ENCODE measurements around the gene FSD1L. TPM values are rescaled to one million over a fixed set of nuclear protein-coding genes. Genes with fewer than 3 reads are reported as not detected.
"Not testable (repeated sequence)": the region's sequence is repeated elsewhere in the genome, so short reads cannot be mapped to it uniquely, and the experiment has no call there.

Gene FSD1L
- total RNA-seq, 2 experiments from 2014 or later: 8.1 TPM

DNA sequence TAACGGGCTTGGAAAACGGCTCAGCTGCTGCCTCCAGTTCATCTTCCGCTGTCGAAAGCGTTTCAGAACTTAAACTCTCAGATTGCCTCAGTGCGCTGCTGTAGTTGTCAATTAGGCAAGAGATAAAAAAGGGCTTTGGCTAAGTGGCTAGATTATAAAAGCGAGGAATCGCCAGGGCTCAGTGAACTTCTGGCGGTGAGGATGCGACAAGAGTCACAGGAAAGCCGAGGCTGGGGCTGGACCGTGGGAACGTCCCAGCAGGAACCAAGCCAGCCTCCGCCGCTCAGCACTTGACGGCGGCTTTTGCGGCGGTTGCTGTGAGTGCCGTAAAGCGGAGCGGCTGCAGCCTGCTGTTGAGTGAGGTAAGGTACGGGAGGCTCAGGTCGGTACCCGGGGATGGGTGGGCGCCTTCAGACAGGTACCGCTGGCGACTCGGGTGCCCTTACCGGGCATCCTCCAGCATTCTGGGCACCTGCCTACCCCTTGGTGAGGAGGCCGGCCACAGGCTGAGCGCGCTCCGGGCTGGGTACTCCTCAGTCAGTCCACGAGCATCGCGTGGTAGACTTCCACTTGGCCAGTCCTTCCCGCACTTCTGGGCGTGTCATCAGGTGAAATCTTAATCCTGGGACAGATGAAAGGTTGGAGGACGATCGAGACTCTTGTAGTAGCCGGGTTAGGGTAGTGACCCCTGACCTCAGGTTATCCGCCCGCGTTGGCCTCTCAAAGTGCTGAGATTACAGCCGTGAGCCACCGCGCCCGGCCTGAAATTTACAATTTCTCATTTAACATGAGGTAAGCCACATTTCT, 110.2 kb downstream of the FSD1L start, which contains the start of gene FKTN:
Gene FKTN (plus strand): TSS at position 328 of the 807 bp plus-strand sequence. CDS start 16,902 bp downstream, outside the sequence.
- peak within 1 kb of the TSS; percentile 88 for H3K27ac Mint-ChIP-seq
- CTCF ChIA-PET: interaction anchor here (0.6 kb wide), 1 partner anchor 488 kb away, joined by 4 read pairs; no protein-coding TSS in a partner anchor
- DNase-seq: peak; percentile 82
- peaks cover 21% of the 10 kb centered on the region for H3K4me1 Mint-ChIP-seq
- H3K4me3 Mint-ChIP-seq: peak within 1 kb of the TSS; percentile 95
- POLR2A ChIA-PET: no interaction called here
- H3K9me3 Mint-ChIP-seq: peaks cover 15% of the 10 kb centered on the region
- no peaks in the 10 kb centered on the region for H3K27me3 Mint-ChIP-seq
- peaks cover 15% of the 10 kb centered on the region for H3K36me3 Mint-ChIP-seq (ENCODE audit: low read depth)

DNA sequence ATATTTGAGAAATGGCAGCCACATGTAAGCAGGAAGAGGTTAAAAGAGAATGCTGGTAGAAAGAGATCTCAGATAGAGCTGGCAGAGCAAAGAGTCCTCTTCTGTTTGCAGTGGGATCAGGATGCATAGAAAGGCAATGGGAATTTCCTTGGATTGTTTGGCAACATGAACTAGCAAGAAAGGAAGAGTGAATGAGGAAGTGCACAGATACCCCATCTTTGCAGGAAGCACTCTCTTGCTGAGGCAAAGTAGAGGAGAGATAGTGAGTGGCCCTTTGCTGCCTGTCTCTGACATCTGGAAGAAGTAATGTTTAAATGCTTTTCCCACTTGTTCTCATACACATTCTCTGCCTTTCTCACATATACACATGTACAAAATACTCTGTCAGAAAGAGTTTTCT, 124.6 kb downstream of the FSD1L start:
- no peaks in the 10 kb centered on the region for H3K4me1 Mint-ChIP-seq
- ChIA-PET CTCF (no interaction called here), POLR2A (no interaction called here)
- peaks cover 3% of the 10 kb centered on the region for H3K9me3 Mint-ChIP-seq
- H3K4me3 Mint-ChIP-seq: no peak overlapping the region
- no peaks in the 10 kb centered on the region for H3K27me3 Mint-ChIP-seq
- peaks cover 18% of the 10 kb centered on the region for H3K36me3 Mint-ChIP-seq (ENCODE audit: low read depth)
- H3K27ac Mint-ChIP-seq: no peak overlapping the region
- DNase-seq: no peak

DNA sequence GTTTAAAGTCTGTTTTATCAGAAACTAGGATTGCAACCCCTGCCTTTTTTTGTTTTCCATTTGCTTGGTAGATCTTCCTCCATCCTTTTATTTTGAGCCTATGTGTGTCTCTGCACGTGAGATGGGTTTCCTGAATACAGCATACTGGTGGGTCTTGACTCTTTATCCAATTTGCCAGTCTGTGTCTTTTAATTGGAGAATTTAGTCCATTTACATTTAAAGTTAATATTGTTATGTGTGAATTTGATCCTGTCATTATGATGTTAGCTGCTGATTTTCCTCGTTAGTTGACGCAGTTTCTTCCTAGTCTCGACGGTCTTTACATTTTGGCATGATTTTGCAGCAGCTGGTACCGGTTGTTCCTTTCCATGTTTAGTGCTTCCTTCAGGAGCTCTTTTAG, 132.1 kb downstream of the FSD1L start:
- peaks cover 16% of the 10 kb centered on the region for H3K36me3 Mint-ChIP-seq (ENCODE audit: low read depth)
- POLR2A ChIA-PET, CTCF ChIA-PET, H3K4me1 Mint-ChIP-seq, H3K9me3 Mint-ChIP-seq, DNase-seq, H3K4me3 Mint-ChIP-seq, H3K27ac Mint-ChIP-seq, H3K27me3 Mint-ChIP-seq: not testable (repeated sequence)

DNA sequence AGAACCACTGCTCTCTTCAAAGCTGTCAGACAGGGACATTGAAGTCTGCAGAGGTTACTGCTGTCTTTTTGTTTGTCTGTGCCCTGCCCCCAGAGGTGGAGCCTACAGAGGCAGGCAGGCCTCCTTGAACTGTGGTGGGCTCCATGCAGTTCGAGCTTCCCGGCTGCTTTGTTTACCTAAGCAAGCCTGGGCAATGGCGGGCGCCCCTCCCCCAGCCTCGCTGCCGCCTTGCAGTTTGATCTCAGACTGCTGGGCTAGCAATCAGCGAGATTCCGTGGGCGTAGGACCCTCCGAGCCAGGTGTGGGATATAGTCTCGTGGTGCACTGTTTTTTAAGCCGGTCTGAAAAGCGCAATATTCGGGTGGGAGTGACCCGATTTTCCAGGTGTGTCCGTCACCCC, 133.7 kb downstream of the FSD1L start:
- H3K9me3 Mint-ChIP-seq; POLR2A ChIA-PET; H3K27me3 Mint-ChIP-seq; CTCF ChIA-PET; H3K4me1 Mint-ChIP-seq; DNase-seq; H3K27ac Mint-ChIP-seq; H3K36me3 Mint-ChIP-seq (ENCODE audit: low read depth); H3K4me3 Mint-ChIP-seq: not testable (repeated sequence)

DNA sequence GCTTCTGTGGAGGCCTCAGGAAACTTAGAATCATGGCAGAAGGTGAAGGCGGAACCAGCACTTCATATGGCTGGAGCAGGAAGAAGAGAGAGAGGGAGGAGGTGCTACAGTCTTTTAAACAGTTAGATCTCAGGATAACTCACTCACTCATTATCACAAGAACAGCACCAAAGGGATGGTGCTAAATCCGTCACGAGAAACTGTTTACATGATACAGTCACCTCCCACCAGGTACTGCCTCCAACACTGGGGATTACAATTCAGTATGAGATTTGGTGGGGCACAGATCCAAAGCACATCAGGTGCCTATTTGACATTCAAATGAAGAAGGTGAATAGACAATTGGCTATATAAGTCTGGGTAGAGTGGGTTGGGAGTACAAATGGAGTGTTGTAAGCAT, 145.3 kb downstream of the FSD1L start:
- no peak overlapping the region for H3K27ac Mint-ChIP-seq
- DNase-seq: no peak
- no peaks in the 10 kb centered on the region for H3K4me1 Mint-ChIP-seq
- H3K27me3 Mint-ChIP-seq: no peaks in the 10 kb centered on the region
- H3K9me3 Mint-ChIP-seq: peaks cover 23% of the 10 kb centered on the region
- H3K36me3 Mint-ChIP-seq (ENCODE audit: low read depth): peaks cover 35% of the 10 kb centered on the region
- CTCF ChIA-PET: no interaction called here
- POLR2A ChIA-PET: no interaction called here
- H3K4me3 Mint-ChIP-seq: no peak overlapping the region

Other genes with a start within 250 kb of the FSD1L start
- gene SLC44A1, start 203.4 kb upstream of the FSD1L start, total RNA-seq: 10 to 100 TPM; 19.6 to 21.8 TPM
- 10 to 100 TPM; 11.3 to 12.8 TPM for gene FKTN, start 110.1 kb downstream of the FSD1L start, total RNA-seq
- gene TAL2, start 214.4 kb downstream of the FSD1L start, total RNA-seq: not detected
- gene TMEM38B, start 246.5 kb downstream of the FSD1L start, total RNA-seq: 10 to 100 TPM in 1 of 2 experiments, 1 to 10 TPM in 1; 8.7 to 14.2 TPM